ENCODE measurements around the gene SERPINA9. TPM values are rescaled to one million over a fixed set of nuclear protein-coding genes. Genes with fewer than 3 reads are reported as not detected.

Gene SERPINA9
- total RNA-seq, 2 experiments from 2014 or later = not detected

- ChIA-PET POLR2A (no interaction called here), CTCF (interaction anchor here (1.2 to 2.1 kb wide), 2 partner anchors 8 to 12 kb away, joined by 3 to 9 read pairs; no protein-coding TSS in a partner anchor)
- Mint-ChIP-seq H3K4me1 (ENCODE audit: low read depth) (no peaks in the 10 kb centered on the region), H3K9me3 (peaks cover 8% of the 10 kb centered on the region), H3K36me3 (ENCODE audit: low read depth) (no peaks in the 10 kb centered on the region), H3K27me3 (no peaks in the 10 kb centered on the region), H3K27ac (no peak overlapping the region), H3K4me3 (no peak overlapping the region)
- no peak for TF ChIP-seq CTCF (IDR thresholded peaks at IDR 0.05)
- DNase-seq = no peak
- ATAC-seq = no peak
- intact Hi-C loops (cut with micrococcal nuclease) = no loop called here
These were observed 2.4 kb upstream of the SERPINA9 start for GRCh38 chr14:94478420-94478819.

GRCh38 chr14:94474581-94475031 is 1.4 kb downstream of the SERPINA9 start:
- Mint-ChIP-seq H3K4me3 (no peak overlapping the region), H3K36me3 (ENCODE audit: low read depth) (no peaks in the 10 kb centered on the region), H3K9me3 (peaks cover 8% of the 10 kb centered on the region), H3K27me3 (peaks cover 6% of the 10 kb centered on the region), H3K27ac (no peak overlapping the region), H3K4me1 (ENCODE audit: low read depth) (no peaks in the 10 kb centered on the region)
- DNase-seq = no peak
- intact Hi-C loops (cut with micrococcal nuclease) = no loop called here
- CTCF ChIA-PET = interaction anchor here (2.2 kb wide), 1 partner anchor 11 kb away, joined by 10 read pairs; no protein-coding TSS in a partner anchor
- POLR2A ChIA-PET = no interaction called here
- no peak for ATAC-seq
- no peak for TF ChIP-seq CTCF (IDR thresholded peaks at IDR 0.05)

DNA sequence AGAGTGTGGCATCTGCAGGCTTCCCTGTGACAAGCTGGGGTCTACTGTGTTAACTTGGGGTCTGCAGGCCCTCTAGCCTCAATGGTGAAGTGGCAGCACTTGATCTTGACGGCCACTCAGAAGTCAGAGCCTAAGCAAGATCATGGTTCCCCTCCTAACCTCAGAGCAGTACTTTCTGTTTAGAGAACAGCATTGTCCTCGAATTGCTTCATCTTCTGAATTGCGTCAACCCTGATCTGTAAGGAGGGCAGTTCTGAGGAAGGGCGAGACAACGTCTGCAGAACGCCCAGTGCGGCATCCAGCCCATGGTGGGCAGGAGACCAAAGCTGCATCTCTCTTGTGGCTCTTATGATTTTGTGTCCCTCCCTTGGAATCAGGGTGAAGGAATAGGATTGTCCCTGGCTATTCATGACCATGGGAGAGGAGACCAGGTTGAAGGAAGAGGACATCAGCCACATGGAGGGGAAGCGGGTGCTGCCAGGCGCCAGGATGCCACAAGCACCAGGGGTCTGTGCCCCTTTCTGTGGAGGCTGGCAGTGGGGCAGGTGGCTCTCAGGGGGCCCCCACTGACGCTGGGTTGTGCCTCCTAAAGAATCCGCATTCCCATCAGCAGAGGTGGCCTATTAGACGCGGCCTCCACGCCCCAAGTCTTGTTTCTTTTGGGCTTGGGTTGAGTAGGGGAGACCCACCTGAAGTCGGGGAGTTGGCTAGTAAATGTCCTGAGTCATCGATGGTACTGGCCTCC is 2.2 kb downstream of the SERPINA9 start:
- H3K36me3 Mint-ChIP-seq (ENCODE audit: low read depth) = no peaks in the 10 kb centered on the region
- ATAC-seq (no peak), DNase-seq (no peak)
- TF ChIP-seq CTCF (IDR thresholded peaks at IDR 0.05) = no peak
- H3K27ac Mint-ChIP-seq = no peak overlapping the region
- POLR2A ChIA-PET = no interaction called here
- H3K4me1 Mint-ChIP-seq (ENCODE audit: low read depth) = no peaks in the 10 kb centered on the region
- CTCF ChIA-PET = interaction anchor here (2.2 kb wide), 1 partner anchor 12 kb away, joined by 10 read pairs; no protein-coding TSS in a partner anchor
- peaks cover 2% of the 10 kb centered on the region for H3K9me3 Mint-ChIP-seq
- intact Hi-C loops (cut with micrococcal nuclease) = no loop called here
- peaks cover 6% of the 10 kb centered on the region for H3K27me3 Mint-ChIP-seq
- no peak overlapping the region for H3K4me3 Mint-ChIP-seq

DNA sequence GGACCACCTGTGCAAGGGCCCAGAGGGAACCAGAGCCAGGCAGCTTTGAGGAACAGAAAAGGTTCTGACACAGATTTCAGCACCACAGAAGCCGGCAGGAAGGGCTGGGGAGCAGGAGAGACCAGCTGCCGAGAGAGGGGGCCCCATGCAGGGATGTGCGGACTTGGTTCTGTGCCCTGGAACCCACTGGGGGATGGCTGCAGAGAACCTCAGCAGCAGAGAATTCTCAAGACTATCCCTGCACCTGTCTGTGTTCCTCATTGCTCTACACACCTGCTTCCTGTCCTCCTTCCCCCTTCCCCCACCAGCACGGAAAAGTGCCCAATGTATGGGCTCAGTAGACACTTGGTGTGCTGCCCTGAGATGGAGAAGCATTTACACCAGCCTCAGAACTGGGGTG is 3.2 kb downstream of the SERPINA9 start:
- Mint-ChIP-seq H3K9me3 (no peaks in the 10 kb centered on the region), H3K27ac (no peak overlapping the region), H3K36me3 (ENCODE audit: low read depth) (no peaks in the 10 kb centered on the region), H3K27me3 (peaks cover 7% of the 10 kb centered on the region), H3K4me1 (ENCODE audit: low read depth) (no peaks in the 10 kb centered on the region), H3K4me3 (no peak overlapping the region)
- intact Hi-C loops (cut with micrococcal nuclease) = no loop called here
- TF ChIP-seq CTCF (IDR thresholded peaks at IDR 0.05) = no peak
- ATAC-seq (no peak), DNase-seq (no peak)
- ChIA-PET POLR2A (no interaction called here), CTCF (interaction anchor here (2.2 kb wide), 1 partner anchor 13 kb away, joined by 10 read pairs; no protein-coding TSS in a partner anchor)

DNA sequence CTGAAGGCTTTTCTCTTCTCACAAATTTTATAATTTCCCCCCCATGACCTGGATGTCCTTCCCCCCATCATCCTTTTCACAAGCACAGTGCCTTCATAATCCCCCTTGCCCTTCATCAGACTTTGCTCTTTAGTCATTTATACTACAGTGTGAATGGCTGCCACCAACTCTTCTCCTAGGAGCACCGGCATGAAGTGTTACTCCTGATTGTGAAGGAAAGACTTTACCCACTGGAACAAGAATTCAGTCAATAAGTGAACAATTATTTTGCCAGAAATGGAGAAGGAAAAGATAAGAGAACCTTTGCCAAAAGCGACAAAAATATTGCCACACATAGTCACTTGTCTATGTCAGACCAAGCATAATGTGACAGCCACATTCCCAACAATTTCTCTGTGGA is 5.0 kb downstream of the SERPINA9 start:
- ATAC-seq (no peak), DNase-seq (no peak)
- intact Hi-C loops (cut with micrococcal nuclease) = no loop called here
- ChIA-PET POLR2A (no interaction called here), CTCF (interaction anchor here (1.0 kb wide), 1 partner anchor 47 kb away, joined by 3 read pairs; no protein-coding TSS in a partner anchor)
- H3K27ac Mint-ChIP-seq = no peak overlapping the region
- TF ChIP-seq CTCF (IDR thresholded peaks at IDR 0.05) = no peak
- peaks cover 11% of the 10 kb centered on the region for H3K27me3 Mint-ChIP-seq
- H3K36me3 Mint-ChIP-seq (ENCODE audit: low read depth) = no peaks in the 10 kb centered on the region
- no peak overlapping the region for H3K4me3 Mint-ChIP-seq
- H3K9me3 Mint-ChIP-seq = peaks cover 3% of the 10 kb centered on the region
- no peaks in the 10 kb centered on the region for H3K4me1 Mint-ChIP-seq (ENCODE audit: low read depth)

Data from activated CD8-positive, alpha-beta T cell treated with anti-CD3 and anti-CD28 coated beads for 36 hours (primary cell).